ENCODE results near the gene PIGZ.

GRCh38 chr3:196916995-196917394 is 51.6 kb downstream of the PIGZ start:
- TF ChIP-seq, protein P1, sequence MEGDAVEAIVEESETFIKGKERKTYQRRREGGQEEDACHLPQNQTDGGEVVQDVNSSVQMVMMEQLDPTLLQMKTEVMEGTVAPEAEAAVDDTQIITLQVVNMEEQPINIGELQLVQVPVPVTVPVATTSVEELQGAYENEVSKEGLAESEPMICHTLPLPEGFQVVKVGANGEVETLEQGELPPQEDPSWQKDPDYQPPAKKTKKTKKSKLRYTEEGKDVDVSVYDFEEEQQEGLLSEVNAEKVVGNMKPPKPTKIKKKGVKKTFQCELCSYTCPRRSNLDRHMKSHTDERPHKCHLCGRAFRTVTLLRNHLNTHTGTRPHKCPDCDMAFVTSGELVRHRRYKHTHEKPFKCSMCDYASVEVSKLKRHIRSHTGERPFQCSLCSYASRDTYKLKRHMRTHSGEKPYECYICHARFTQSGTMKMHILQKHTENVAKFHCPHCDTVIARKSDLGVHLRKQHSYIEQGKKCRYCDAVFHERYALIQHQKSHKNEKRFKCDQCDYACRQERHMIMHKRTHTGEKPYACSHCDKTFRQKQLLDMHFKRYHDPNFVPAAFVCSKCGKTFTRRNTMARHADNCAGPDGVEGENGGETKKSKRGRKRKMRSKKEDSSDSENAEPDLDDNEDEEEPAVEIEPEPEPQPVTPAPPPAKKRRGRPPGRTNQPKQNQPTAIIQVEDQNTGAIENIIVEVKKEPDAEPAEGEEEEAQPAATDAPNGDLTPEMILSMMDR (IDR thresholded peaks at IDR 0.05; ENCODE audit: low read depth, low read length): no peak
- no peak for TF ChIP-seq EZH2phosphoT487 (IDR thresholded peaks at IDR 0.05; ENCODE audit: low read depth)

Measured in OCI-LY3 (cell line).